ENCODE measurements around the gene PEPD.

GRCh38 chr19:33383720-33384292 is 137.8 kb downstream of the PEPD start:
- no peak for TF ChIP-seq CTCF (IDR thresholded peaks at IDR 0.05)
- TF ChIP-seq POLR2AphosphoS5 (IDR thresholded peaks at IDR 0.05), result no peak
